NCI-H1092 treated with DMSO at 0.1 percent for 48 hours (cell line): Measurements from ENCODE around the gene ACTC1.
"Not testable (repeated sequence)": the region's sequence is repeated elsewhere in the genome, so short reads cannot be mapped to it uniquely, and the experiment has no call there.

Experiments
- DNase-seq: peaks from one replicate; lab custom pipeline; 2025; lab: John Stamatoyannopoulos, UW

ACTC1 gene

DNA sequence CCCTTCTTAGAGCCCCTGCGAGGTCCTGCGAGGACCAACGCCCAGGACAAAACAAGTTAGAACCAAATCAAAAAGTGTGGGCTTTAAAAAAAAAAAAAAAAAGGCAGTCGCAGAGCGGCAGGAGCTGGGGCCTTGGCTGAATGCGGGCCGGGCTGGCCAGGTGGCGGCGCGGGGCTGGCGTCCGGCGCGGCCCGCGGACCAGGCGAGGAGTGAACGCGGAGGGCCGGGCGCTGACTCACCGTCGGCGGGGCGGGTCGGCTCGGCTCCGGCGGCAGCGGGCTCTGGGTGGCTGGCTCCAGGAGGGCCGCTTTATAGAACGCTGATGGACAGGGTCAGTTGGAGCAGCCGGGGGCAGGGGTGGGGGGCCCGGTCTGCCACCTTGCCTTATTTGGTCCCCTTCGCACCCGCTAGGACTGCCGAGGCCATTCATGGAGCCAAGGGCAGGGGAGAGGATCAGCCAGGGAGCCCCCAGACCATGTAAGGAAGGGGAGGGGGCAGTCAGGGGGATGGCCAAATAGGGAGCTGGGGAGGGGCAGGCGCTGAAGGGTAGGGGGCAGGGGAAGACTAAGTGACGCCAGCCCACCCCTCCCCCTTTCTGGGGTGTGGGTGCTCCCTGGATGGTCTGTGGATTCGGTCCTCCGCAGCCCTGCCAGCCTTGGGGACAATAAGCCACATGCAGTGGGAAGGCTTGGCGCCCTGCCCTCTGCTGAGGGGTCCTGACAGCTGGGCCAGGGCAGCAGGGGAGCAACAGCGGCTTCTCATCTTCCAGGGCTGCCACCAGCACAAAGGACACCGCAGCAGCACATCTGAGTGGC, at the start of gene ACTC1:
TSS of gene ACTC1 (minus strand) at position 283 of the 815 bp plus-strand sequence. CDS start 741 bp downstream, outside the sequence.
- DNase-seq = peak; percentile 11

DNA sequence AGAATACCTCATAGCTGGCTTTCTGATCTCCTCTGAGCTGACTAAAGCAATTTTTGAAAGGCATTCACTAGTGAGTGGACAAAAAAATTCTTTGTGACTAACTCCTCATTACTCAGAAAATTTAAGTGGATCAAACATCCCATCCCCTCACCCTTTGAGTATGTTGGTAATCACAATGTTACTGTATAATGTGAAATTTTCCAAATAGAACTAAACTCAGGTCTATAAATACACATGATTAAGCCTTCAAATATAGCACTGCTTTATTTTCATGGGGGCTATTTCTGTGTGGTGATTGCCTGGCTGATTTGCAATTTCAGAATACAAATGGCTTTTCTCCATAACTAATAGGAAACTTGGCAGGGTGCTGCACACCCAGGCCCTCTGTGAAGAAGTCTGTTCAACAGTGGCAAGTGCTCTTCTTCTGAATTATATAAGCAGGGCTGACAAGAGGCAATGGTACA, 45.9 kb upstream of the ACTC1 start:
- DNase-seq = no peak

DNA sequence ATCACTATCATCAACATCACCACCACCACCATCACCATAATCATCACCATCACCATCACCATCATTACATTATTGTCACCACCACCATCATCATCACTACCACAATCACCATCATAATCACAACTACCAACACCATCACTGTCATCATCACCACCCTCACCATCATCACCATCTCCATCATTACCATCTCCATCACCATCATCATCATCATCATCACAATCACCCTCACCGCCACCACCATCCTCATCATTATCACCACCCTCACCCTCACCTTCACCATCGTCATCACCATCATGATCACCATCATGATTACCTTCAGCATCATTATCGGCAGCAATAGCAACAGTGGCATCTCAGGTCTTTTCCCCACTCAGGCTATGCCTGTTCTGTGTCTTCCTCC, 42.9 kb upstream of the ACTC1 start:
- DNase-seq = no peak

DNA sequence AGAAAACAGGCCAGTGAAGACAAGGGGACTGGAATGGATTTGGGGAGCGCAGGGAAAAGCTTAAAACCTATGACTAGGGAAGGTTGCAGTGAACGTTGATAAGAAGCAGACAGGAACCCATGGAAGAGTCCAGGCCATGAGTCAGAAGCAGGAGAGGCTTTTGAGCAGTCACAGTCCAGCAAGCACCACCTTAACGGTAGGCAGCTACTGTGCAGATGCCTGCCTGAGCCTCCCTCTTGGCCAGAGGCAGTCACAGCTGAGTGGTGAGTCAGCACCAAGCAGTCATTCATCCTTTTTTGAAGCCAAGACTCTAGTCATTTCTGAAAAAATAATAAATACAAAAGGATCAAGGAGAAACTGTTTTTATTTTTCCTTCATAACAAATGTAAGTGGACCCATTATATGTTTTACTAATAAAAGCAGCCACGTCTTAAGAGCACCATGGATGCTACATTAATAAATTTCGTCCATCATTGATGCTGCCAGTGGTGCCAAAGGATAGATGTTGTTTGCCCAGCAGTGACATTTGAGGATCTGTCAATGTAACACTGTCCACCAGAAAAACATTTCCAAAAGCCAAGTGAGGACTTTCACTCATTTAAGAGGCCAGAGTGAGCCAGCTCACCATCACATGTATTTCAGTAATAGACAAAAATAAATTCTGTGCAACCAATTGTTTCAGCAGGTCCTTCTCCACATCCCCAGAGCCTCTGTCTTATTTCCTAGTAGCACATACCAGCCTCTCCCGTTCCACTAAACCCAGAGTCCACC, 42.1 kb upstream of the ACTC1 start:
- no peak for DNase-seq

DNA sequence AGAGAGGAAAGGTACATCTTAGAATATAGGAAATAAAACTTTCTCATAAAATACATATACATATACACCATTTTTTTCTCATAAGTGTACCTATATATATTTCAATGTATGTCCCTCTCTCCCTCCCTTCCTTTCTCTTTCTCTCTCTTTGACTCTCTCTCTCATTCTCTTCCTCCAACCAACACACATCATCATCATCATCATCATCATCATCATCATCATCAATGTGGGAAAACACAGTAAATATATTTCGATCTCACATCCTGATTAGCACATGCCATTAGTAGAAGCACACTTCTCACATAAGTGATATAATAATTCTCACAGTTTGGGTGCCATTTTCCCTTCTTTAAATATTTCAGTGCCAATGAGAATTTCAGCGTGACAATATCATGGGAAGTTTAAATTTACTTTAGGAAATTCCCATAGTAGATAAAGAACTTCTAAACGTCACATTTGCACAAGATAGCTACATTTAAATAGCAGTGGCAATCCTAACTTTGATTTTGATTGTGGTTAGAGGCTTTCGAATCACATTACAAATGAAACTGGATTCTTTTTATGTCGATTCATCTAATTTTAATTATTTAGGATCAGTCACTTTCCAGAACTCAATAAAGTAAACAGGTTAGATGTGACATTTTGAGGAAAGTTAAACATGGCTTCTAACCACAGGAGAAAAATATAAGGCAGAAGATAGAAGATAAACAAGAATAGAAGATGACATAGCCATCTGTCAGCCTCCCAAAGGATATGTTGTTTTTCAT, 33.0 kb upstream of the ACTC1 start:
- no peak for DNase-seq

DNA sequence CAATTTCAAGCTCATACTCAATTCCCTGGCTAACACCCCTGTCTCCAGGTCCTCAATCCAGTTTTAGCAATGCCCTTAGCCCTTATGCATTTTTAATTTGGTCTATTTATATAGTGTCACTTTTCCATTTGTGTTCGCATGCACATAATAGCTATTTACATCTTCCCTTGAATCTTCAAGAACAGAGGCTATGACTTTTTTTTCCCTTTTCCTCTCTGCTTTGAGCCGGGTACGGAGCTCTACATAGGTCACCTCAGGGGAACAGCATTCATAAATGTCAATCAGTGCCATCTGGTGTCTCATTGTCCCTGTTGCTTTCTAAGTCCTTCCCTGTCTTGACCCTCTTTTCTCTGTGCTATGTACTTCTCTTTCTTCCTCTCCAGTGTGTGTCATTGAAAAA, 26.5 kb upstream of the ACTC1 start:
- no peak for DNase-seq

DNA sequence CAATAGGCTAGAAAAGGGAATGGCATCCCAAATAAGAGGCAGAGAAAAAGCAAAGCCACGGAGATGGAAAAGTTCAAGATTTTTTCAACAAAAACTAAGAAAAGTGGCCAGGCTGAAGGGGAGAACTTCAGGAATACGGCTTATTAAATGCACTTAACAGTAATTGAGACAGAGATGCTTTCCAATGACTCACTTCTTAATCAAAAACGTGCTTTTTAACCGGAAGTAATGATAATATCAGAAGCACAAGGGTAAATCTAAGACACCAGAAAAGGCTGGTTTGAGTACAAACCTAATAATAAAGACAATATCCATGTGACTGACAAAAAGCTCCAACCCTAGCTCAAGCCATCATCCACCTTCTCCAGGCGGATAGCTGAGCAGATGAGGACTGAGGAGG, 24.8 kb upstream of the ACTC1 start:
- no peak for DNase-seq

DNA sequence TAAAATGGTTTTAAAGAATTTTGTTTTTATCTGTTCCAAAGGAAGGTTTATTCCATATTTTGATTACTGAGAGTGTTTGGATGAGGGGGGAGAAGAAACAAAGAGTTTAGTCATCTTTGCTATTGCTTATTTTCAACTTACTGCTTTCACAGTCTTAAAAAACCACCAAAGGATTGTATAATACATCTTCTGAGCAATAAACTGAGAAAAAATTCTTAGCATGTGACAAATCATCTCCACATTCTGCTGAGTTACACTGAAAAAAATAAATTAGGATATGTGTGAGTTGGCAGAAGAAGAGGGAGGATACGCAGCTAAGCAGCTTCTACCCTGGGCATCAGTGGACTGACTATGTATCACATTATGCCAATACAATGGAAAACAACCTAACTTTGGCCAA, 23.2 kb upstream of the ACTC1 start:
- no peak for DNase-seq

DNA sequence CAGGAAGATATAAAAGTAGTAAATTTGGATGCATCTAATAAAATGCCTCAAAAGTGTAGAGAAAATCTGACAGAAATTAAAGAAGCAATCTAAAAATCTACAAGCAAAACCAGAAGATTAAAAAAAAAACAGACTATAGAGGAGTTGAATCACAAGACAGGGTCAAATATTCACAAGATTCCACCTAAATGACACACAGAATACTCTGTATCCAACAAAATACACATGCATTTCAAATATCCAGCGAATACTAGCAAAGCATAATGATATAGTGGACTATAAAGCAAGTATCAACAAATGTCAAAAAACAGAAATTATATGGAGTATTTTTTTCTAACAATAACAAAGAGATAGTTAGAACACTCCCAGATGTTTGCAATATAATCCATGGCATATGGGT, 20.5 kb upstream of the ACTC1 start:
- DNase-seq = no peak

DNA sequence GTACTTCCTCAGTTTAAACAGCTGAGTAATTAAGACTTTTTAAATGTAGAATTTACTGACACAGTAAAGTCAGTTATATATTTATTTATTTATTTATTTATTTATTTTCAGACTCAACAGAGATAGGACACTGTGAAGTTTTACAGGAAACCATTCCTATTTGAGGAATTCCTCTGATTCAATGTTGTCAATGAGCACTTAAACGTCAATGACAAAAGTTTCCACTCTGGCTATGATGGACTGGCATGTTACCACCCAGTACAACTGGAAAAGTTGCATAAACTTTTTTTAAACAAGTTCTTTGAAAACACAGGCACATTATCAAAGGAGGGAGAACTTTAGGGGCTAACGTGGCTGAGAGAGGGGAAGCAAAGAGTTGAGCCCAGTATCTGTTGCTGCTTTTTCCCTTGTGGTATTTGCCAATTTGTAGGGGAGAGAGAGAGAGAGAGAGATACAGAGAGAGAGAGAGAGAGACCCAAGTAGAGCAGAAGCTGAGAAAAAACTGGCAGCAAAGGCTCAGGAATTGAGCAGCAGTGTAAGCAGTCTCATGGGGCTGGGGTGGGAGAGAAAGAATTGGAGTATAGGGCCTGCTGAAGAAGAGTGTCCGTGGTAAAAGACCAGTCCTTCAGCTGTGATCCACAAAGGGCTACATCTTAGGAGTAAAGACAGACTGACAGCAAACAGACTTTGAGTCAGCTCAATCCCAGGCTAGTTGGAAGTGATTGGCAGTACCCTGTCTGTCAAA, 18.3 kb upstream of the ACTC1 start:
- DNase-seq = no peak

DNA sequence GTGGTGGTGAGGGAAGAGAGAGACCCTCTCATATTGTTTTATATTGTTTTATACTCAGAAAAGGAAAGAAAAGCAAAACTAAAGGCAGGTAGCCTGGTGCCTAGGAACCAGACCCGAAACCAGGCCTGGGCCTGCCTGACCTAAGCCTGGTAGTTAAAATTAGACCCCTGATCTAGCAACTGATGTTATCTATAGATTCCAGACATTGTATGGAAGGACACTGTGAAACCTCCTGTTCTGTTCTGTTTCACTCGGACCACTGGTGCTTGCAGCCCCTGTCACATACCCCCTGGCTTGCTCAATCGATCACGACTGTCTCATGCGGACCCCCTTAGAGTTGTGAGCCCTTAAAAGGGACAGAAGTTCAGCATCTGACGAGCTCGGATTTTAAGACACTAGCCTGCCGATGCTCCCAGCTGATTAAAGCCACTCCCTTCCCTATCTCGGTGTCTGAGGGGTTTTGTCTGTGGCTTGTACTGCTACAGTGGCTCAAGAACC, 17.6 kb upstream of the ACTC1 start:
- not testable (repeated sequence) for DNase-seq

DNA sequence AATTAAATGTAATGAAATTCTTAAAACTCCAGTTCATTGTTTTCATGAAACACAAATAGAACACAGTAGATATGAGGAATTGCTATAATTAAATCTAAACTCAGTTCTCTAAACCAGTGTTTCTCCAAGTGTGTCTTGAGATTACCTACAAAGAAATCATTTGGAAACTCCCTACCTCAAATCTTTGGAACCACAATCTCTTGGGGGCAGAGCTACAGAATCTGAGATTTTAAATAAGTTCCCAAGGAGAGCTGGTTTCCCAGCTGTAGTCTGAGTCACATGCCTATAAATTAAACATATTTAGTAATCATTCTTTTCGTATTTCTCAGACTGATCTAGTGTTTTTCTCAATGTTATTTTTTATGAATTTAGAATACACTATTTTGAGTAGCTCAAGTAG, 17.0 kb upstream of the ACTC1 start:
- no peak for DNase-seq

DNA sequence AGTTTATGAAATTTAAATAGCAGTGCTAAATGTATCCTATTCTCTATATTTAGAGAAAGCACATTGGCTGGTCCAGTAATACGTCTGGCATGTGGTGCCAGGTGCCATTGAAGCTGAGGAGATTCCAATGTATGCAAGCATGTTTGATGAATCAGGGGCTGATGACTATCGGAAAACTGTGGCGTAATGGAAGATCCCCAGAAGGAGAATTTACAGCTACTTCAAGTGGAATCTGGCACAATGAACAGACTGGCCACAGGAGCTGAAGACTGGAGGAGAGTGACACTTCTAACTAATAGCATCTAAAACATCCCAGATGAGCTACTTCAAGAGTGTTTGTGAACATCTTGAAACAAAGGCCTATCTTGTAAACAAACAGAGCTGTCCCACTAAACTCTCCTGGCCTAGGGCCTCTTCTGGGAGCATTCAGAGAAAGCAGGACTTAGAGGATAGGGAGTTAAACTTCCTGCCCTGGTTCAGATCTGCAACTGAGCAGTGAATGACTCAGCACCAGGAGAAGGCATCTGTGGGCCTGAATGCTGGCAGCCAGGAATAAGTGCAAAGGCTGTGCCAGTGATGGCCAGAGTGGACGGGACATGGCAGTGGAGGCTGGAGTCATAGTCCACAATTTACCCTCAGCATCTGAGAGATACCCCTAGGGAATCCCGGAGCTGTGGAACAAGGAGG, 15.2 kb upstream of the ACTC1 start:
- DNase-seq = no peak

DNA sequence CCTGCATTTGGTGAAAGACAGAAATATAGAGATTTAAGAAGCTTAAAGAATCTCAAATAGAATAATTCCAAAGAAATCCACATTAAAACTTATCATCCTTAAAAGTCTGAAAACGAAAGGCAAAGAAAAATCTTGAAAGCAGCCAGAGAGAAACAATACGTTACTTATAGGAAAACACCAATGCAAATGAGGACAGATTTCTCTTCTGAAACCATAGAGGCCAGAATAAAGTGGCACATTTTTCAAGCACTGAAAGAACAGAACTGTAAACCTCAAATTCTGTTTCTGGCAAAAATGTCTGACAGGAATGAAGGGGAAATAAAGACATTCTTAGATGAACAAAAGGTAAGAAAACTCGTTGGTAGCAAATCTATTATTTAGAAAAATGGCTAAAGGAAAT, 13.8 kb upstream of the ACTC1 start:
- no peak for DNase-seq

DNA sequence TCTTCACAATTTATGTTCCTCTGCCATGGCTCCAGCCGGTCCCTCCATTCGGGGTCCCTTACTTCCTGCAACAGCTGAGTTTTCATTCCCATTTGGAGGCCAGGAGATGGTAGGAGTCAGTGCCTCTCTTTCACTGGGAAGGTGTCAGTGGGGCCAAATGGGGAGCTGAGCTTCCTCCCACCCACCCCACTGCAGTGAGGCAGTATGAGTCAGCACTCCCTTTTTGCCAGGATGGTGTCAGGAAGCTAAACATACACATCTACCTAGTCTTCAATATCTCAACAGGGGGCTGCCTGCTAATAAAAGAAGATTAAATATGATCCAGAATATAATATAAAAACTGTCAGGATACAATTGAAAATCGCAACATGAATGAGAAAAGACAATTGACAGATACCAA, 12.7 kb upstream of the ACTC1 start:
- no peak for DNase-seq

DNA sequence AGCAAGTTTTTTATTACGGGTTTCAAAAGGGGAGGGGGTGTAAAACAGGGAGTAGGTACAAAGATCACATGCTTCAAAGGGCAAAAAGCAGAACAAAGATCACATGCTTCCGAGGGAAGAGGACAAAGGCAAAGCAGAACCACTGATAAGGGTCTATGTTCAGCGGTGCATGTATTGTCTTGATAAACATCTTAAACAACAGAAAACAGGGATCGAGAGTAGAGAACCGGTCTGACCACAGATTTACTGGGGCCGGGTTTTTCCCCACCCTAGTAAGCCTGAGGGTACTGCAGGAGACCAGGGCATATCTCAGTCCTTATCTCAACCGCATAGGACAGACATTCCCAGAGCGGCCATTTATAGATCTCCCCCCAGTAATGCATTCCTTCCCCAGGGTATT, 11.9 kb upstream of the ACTC1 start:
- DNase-seq = not testable (repeated sequence)

DNA sequence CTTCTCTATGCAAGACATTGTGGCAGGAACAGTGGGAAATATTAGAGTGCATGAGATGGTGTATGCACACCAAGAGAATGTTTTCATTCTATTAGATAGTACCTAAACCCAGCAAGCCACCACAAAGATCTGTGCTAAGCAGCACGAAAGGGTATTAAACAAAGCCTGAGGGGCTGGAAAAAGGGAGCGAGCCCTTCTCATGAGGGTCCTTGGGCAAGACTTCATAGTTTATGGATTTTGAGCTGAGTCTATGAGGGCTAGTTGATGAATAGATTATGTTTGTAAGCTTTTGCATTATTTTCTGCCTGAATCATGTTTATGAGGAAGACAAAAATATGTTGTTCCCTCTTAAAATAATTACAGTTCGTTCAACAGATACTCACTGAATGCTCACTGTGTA, 9.4 kb upstream of the ACTC1 start:
- DNase-seq = no peak

DNA sequence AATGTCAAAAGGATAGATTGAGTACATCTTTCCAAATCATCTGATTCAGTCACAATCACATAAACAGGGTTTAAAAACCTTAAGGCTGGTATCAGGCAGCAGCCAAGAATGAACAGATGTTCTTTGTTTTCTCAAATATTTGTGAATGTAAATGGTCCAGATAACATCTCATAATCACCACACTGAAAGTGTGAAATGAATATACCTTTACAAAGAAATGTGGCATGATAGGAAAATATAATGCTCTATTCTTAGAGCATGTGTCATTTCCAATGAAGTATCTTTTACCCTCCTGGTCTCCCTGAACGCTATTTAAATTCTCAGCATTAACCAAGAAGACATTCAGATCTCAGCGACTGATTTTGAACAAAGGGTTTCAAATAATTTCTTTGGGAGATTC, 8.8 kb upstream of the ACTC1 start:
- DNase-seq = no peak

DNA sequence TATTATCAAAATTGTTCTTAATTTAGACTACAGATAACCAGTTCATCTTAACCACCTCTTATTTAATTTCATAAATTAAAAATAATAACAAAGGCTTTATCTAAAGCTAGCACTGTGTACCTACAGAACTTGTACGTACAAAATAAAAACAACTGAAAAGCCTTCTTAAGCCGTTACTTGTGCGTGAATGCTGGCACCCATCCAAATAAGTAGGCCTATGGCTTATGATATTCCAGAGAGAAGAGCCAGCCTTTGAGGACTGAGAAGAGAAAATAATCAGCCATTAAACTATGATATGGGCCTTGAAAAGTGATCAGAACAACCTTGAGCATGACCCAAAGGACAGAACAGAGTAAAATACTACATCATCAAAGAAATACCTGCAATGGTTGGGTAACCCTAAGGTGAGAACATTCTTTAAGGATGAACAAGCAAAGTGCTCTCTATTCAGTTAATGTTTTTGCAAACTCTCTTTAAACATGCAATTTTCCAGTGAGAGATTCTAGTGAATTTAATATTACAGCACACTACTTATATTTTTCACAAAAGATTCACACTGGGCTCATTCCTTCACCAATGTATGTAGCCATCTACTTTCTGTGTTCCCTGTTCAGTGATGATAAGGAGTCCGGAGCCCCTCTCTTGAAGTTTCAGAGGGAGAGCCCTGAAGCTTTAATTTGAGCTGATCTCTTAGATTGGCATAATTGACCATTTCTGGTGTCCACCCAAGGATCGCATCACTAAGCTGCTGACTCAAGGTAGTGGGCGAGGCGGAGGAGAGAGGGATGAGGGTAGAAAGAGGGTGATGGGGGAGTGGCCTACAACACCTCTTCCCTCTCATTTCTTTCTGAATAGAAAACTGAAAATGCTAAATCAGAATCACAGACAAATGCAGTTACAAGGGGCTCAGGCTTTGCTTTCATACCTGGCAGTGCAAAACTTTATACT, 7.7 kb upstream of the ACTC1 start:
- no peak for DNase-seq

DNA sequence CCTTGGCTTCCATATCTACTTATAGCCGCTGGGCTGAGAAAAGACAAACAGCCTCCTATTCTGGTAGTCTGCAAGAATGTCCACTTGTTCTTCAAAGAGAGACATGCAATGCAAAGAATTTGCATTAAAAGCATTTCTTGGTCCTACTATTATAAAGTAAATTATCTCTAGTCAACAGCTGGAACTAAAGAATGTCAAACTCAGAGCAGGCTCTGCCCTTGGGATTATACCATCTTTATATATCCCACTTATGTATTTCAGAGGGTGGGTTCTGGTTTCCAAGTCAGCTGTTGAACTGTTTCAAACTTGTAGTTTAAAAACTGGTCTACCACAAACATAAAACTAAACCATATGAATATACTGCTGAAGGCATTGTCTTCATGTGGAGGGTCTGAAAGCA, 7.0 kb upstream of the ACTC1 start:
- DNase-seq = no peak
